HG03378 (cell line): Measurements from ENCODE around the gene TMC8.
"Not testable (repeated sequence)": the region's sequence is repeated elsewhere in the genome, so short reads cannot be mapped to it uniquely, and the experiment has no call there.

Experiments
- ATAC-seq: cut with Tn5 transposase; IDR thresholded peaks from one replicate; pipeline ENCODE4 v1.9.1; 2021; ENCODE audit warnings: mild to moderate bottlenecking, moderate library complexity; ENCODE audit not compliant: unreplicated experiment

The TMC8 gene

DNA sequence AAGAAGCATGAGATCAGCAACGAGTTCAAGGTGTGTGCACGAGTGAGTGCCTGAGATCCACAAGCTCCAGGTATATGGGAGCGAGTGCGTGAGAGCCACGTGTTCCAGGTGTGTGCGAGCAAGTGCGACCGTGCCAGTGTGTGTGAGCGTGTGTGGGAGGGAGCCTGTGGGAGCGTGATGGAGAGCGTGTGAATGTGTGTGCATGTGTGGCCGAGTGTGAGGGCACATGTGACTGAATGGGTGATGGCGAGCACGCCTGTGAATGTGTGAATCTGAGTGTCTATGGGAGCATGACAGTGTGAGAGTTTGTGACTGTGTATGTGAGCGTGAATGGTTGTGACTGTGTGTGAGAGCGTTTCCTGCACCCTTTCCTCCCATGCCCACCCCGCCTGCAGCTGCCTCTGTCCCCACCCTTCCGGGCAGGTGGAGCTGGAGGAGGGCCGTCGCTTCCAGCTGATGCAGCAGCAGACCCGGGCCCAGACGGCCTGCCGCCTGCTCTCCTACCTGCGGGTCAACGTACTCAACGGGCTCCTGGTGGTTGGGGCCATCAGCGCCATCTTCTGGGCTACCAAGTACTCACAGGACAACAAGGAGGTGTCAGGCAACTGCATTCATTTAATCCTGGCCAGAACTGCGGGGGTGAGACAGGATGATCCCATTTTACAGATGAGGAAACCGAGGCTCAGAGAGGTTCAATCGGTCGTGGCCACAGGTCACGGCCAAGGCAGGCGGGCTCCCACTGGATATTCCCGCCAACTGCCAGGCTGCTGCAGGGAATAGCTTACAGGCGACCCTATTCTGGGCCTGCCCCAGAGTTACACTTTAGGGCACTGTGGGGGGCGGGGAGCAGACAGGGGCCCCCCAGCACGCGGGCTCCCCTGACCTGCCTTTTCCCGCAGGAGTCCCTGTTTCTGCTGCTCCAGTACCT, 3.7 kb downstream of the TMC8 start:
- no peak for ATAC-seq

DNA sequence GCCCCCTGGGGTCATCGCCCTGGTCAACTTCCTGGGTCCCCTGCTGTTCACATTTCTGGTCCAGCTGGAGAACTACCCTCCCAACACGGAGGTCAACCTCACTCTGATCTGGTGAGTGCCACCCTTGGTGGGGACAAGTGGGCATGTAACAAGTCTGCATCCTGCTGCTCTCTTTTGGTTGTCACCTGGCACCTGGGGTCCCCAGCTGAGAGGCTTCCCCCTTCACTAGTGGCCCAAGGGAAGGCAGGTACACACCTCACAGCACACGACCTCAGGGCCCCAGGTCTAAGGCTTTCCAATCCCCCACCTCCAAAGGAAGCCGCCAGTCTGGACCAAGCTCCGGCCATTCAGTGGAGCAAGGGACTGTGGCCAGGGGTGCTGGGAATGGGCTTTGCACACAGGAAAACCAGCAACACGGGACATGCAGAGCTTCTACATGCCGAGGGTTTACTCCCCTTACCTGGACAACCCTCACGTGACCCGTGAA, 4.4 kb downstream of the TMC8 start:
- no peak for ATAC-seq

DNA sequence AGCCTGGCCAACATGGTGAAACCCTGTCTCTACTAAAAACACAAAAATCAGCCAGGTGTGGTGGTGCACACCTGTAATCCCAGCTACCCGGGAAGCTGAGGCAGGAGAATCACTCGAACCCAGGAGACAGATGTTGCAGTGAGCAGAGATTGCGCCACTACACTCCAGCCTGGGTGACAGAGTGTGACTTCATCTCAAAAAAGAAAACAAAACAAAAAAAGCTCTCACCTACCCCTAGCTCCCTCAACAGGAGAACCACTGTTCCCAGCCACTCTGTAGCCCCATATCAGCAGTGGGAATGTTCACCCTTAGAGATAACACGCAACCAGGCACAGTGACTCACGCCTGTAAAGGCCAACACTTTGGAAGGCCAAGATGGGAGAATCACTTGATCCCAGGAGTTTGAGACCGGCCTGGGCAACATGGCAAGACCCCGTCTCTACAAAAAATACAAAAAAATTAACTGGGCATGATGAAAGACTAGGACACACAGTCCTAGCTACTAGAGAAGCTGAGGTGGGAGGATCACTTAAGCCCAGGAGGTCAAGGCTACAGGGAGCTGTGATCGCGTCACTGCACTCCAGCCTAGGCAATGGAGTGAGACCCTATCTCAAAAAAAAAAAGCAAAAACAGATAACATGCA, 5.4 kb downstream of the TMC8 start:
- ATAC-seq: no peak

DNA sequence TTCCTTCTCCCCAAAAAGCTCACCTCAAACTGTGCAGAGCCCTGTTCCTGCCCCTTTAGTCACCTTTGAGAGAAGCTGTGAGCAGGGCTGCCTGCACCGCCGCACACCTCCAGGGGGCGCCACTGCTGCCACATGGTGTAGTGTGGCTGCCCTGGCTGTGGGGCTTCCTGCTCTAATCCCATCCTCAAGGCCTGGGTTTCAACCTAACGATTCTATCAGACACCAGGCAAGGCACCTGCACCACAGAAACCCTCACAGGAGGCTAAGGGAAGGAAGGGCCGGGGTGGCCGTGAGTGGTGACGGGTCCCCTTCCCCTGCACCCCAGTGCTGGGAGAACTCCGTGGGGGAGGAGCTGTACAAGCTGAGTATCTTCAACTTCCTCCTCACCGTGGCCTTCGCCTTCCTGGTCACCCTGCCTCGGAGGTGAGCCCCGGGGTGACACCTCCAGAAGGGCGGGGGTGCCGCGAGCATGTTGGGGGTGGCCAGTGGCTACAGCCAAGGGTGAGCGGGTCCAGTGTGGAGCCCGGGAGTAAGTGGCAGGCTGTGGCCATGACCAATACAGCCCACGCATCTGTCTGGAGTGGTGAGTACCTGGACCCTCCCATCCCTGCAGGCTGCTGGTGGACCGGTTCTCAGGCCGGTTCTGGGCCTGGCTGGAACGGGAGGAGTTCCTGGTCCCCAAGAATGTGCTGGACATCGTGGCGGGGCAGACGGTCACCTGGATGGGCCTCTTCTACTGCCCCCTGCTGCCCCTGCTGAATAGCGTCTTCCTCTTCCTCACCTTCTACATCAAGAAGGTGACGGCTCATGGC, 7.0 kb downstream of the TMC8 start:
- no peak for ATAC-seq

DNA sequence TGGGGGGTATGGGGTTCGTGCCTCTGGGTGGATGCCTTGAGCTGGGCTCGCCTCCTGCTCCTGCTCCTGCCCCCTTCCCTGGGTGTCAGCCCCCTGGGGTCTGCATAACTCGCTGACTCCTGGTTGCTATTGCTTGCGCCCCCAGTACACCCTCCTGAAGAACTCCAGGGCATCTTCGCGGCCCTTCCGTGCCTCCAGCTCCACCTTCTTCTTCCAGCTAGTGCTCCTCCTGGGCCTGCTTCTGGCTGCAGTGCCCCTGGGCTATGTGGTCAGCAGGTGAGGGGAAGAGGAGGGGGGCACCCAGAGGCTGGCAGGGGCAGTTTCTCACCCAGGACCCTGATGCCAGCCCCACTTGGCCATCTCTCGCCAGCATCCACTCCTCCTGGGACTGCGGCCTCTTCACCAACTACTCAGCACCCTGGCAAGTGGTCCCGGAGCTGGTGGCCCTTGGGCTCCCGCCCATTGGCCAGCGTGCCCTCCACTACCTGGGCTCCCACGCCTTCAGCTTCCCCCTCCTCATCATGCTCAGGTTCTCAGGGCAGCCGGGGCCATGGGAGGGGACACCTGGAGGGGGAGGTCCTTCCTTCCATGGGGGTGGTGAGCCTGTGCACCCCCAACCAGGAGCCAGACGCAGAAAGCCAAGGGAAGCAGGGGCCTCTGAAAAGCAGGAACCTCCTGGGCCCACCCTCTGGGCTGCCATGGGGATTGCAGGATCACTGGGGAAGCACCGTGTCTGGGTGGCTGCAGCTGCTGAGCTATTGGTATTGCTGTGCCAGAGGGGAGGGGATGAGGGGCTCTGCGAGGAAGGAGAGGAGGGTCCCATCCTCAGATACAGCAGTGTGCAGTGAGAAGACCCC, 7.9 kb downstream of the TMC8 start:
- ATAC-seq: no peak

DNA sequence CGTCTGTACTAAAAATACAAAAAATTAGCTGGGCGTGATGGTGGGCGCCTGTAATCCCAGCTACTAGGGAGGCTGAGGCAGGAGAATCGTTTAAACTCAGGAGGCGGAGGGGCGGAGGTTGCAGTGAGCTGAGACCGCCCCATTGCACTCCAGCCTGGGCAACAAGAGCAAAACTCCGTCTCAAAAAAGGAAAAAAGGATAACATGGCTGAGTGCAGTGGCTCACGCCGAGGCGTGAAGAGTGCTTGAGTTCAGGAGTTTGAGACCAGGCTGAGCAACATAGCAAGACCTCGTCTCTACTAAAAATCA, 9.2 kb downstream of the TMC8 start:
- not testable (repeated sequence) for ATAC-seq

DNA sequence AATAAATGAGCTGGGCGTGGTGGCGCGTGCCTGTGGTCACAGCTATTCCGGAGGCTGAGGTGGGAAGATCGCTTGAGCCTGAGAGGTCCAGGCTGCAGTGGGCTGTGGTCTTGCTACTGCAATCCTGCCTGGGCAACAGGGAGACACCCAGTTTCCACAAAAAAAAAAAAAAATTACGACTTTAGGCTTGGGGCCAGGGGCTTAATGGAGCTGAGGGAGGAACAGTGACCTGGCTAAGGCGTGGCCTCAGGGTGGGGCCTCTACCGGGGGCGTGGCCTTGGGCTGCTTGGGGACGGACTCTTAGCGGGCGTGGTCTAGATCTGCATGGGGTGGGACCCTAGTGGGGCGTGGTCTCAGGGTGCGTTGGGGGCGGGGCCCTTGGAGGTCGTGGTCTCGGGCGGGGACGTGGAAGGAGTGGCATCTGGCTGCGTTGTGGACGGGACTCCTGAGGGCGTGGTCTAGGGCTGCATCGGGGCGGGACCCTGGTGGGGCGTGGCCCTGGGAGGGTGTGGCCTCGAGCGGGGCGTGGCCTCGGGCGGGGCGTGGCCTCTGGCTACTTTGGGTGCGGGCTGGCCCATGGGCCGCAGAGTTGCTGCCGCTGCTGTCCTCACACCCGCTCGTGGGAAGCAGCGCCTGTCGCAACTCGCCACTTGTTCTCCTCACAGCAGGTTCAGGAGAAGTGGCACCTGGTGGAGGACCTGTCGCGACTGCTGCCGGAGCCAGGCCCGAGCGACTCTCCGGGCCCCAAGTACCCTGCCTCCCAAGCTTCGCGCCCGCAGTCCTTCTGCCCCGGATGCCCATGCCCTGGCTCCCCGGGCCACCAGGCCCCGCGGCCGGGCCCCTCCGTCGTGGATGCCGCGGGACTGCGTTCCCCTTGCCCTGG, 9.8 kb downstream of the TMC8 start:
- ATAC-seq: peak; percentile 60

DNA sequence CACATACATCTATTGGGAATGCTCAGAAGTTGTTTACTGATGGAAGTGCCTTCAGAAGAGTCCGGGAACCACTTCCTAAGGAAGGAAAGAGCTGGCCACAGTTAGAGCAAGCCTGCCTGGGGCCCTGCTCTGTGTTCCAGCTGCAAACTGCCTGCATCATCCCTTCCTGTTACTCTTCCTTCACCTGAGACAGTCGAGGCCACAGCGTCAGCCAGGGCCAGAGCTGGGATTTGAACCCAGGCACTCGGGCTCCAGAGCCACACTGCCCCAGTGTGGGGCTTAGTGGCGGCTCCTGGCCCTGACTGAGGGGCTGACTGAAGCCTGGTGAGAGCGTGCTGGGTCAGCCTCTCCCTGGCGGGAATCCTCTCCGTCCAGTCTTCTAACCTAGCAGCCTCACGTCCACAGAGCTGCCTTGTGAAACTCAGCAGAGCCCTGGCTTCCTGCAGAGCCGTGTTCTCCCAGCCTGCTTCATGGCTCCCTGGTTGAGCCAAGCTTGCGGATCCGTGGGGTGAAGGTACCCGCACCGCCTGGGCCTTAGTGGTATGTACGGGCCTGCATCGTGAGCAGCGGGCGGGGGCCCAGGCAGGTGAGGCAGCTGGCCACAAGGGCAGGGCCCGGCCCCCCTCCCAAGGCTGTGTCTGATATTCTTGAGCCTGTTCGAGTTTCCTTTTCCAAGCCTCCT, 11.0 kb downstream of the TMC8 start:
- no peak for ATAC-seq

DNA sequence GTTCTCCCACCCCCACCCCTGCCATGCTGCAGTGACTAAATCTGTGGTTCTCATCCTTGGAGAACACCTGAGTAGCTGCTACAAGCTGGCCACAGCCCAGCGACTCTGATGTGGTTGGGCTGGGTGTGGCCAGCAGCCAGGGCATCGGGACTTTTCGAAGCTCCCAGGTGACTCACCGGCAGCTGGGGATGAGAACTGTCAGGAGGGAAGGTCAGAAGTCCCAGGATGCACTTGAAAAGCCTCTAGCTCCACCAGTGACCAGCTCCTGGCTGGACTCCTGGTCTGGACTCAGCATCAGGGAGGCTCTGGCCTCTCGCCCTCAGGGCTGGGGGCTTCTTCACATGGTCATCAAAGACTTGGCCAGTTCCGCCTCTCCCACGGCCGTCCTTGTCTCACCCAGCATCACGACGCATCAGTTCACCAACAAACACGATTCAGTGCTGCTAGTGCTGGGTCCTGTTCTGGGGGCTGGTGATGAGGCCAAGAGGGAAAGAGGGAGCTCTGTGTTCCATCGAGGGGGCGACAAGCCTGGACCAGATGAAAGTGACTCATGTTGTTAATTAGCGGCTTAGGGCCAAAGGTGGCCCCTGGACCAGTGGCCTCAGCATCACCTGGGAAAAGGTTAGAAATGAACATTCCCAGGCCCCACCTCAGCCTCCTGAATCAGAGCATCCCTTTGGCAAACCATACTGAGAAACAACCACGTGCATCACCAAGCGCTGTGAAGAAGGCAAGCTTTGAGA, 11.7 kb downstream of the TMC8 start:
- no peak for ATAC-seq

DNA sequence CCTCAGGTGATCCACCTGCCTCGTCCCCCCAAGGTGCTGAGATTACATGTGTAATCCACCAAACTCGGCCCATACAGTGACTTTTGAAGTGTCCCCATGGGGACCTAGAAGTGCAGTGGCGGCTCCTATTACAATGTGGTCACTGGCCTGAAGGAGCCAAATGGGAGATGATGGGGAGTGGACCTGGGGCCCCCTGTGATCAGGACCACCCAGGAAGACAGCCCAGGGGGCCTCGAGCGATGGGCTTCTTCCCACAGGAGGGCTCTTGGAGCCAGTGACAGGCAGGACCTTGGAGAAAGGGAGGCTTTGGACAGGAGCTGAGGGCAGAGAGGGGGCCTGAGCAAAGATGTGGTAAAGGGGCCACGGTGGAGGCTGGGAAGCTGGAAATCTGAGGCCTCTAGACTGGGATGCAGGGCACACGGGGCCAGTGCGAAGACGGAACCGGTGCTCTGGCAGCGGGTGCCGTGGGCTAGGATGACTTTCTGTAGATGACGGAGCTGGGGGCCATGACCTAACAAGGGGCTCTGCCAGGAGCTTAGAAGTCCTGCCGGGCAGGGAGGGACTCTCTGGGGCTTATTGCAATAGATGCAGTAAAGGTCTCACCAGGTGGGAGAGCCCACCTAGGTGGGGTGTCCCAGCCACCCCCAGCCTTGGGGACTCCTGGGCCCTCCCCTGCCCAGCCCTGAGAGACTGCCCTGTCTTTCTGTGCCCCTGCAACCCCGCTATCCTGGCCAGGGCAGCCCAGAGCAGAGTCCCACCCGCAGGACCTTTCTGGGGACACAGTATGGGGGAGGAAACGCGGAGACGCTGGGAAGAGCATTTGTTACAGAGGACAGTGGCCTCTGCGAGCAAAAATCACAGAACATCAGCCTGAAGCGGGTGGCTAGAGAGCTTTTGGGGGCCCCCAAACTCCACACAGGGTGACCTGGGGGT, 12.9 kb downstream of the TMC8 start:
- no peak for ATAC-seq

DNA sequence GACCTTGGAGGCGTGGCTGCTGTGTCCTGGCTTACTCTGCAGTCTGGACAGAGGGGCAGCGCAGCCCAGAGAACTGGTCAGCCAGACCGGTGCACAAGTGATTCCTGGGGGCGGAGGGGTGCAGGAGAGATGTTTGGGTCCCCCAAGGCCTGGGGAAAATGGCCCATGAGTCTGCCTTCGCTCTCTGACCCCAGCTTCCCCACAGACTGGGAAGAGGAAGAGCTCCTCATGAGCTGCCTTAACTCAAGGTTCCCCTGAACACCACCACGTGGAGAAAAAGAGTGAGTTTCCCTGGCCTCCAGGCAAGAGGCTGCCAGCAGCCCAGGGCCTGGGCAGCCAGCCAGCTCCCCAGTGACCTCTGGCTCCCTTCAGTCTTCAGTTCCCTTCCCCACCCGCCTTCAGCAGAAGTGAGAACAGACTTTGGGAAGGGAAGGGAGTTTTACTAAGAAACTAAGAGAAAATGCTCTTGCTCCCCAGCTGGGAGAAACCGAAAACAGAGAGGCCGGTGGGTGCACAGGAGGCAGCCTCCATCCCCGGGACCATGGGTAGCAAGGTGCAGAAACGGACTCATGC, 13.7 kb downstream of the TMC8 start:
- ATAC-seq: no peak

DNA sequence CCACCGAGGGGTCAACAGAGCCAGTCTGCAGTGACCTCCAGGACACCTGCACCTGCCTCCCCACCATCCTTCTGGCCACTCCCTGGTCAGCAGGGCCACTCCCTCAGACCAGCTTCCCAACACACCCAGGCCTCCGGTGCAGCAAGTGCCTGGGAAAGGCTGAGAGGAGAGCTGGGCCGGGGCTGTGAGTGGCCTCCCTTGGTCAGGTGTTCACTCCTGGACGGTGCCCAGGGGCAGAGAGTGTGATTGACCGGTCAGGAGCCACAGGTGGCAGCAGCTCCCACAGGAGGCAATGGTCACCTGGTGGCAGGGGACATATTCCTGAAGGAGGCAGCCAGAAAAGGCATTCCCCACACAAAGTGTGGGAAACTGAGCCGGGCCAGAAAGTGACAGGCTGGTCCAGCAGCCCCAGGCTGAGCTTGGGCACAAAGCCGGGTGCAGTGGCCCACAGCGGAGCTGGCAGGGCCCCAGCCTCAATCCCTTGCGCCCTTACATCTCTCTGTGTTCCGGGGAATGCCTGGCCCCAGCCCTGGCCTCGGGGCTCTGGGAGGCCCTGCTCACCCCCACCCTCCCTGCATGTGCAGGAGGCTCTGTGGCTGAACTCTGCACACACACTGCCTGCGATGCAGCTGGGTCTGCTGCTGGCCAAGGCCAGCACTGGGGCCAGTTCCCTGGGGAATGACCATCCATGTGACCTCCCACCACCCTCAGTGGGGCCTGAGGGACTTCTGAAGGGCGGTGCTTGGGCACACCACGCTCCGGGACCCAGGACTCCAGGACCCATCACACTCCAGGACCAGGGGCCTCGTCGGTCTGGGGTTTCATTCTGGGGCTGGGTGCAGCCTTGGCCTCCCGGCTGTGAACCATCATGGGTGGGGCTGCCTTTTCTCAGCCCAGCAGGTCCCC, 14.4 kb downstream of the TMC8 start:
- ATAC-seq: no peak

DNA sequence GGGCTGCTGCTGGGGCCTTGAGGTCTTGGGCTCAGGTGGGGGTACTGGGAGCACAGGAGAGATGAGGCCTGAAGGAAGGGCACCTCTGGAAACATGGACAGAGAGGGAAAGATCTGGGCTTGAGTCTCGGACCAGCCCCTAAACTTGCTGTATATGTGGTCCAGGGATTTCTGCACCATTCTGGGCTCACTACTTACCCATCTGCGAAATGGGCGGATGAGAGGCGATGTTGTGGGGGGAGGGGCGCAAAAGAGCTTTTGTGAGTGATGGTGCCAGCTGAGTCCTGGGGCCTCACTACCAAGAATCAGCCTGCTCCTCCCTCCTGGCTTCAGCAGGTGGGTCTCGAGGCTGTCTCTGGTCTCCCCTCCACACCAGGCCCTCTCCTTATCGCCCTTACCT, 15.9 kb downstream of the TMC8 start:
- no peak for ATAC-seq

DNA sequence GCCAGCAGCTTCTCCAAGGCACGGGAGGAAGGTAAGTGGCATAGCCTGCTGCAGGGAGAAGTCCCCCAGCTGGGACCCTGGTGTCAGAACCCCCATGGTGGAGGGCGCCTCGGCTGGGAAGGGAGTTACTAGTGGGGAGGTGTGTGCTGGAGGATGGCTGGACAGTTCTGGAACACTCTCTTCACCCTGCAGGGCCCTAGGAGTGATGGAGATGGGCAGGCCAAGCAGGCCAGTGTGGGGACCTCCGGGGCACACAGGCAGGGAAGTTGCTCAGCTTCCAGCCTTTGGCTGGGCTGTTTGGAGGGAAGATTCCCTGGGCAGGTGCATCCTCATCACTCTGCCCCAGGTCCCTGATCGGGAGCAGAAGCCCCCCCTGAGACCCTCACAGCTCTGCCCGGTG, 16.3 kb downstream of the TMC8 start:
- no peak for ATAC-seq

DNA sequence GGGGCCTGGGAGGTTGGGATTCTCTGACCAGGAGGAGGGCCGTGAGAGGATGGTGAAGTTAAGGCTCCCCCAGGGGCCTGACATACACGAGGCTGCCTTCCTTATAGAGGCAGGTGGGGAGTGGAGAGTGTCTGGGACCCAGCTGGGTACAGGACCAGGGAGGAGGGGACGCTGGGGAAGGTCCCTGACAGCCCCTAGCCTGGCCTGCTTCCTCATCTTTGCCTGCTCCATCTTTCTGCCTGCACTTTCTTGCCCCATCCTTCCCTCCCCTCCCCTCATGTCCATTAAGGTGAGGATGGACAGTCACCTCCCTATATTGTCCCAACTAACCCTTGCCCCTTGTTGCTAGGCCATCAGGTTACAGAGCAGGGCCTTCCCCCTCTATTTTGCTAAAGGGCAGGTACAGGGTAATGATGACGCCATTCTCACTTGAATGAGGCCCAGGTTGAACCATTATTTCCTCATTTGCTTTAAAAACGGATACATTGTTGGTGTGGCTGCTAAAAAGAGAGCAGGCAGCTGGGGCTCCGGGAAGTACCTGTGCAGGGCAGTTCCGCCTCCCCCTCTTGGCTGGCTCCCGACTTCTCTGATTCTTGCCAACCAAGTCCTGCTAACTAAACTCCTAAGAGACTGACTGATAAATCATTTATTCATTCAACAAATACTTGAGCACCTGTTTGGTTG, 16.9 kb downstream of the TMC8 start:
- ATAC-seq: peak; percentile 46
